Erythroblast (primary cell): Measurements from ENCODE around the gene ZNF618.

Experiments
- GATA1 ChIP-seq: IDR thresholded peaks from 2 replicates; pipeline ENCODE4 v1.6.1; 2011; ENCODE audit warnings: low read depth, mild to moderate bottlenecking, control low read depth, low read length, moderate library complexity
- POLR2A ChIP-seq: IDR thresholded peaks from 2 replicates; pipeline ENCODE4 v1.6.1; 2011; ENCODE audit warnings: mild to moderate bottlenecking, low read length

- TF ChIP-seq POLR2A (no peak), GATA1 (no peak)
Measured at GRCh38 chr9:113998525-113999255, 122.6 kb downstream of the ZNF618 start.
